ENCODE data around the gene WDR62. TPM values are rescaled to one million over a fixed set of nuclear protein-coding genes. Genes with fewer than 3 reads are reported as not detected.

The WDR62 gene
- total RNA-seq, 4 donors from 2014 or later: 1.1 to 4.8 (median 3.5) TPM

GRCh38 chr19:36112678-36113077 lies 58.0 kb downstream of the WDR62 start:
- TF ChIP-seq POLR2A (IDR thresholded peaks at IDR 0.05) (no peak), CTCF (IDR thresholded peaks at IDR 0.05) (no peak)
- Histone ChIP-seq H3K4me1 (peaks cover 22 to 37% (median 24%) of the 10 kb centered on the region in 3 donors), H3K9me3 (no peaks in the 10 kb centered on the region), H3K27ac (no peak overlapping the region), H3K4me3 (no peak overlapping the region), H3K27me3 (no peaks in the 10 kb centered on the region), H3K36me3 (peaks cover 0 to 52% (median 3%) of the 10 kb centered on the region in 3 donors)
- intact Hi-C loops (cut with DNase I): loop anchor here (10.0 kb wide), 1 partner anchor 58 kb away; the partner anchor contains the start of genes THAP8 and WDR62
- DNase-seq: no peak
- 100% methylated on average over 1 of the region's 10 CpGs; no CpG with 5 or more reads in 1 of the 2 donors for WGBS, 2 donors

- intact Hi-C loops (cut with DNase I): loop anchor here (10.0 kb wide), 1 partner anchor 59 kb away; the partner anchor contains the start of genes THAP8 and WDR62
- DNase-seq: no peak
- Histone ChIP-seq H3K27ac (peak overlapping the region in 2 of 4 donors; percentile 93 to 96), H3K27me3 (no peaks in the 10 kb centered on the region), H3K4me3 (peak overlapping the region in 3 of 4 donors; percentile 77 to 92 (median 89)), H3K36me3 (peaks cover 4 to 59% (median 6%) of the 10 kb centered on the region in 3 donors), H3K9me3 (no peaks in the 10 kb centered on the region), H3K4me1 (peaks cover 22 to 37% (median 24%) of the 10 kb centered on the region in 3 donors)
- 93 to 100% methylated on average over 3 to 25 of the region's 34 CpGs for WGBS, 2 donors
- TF ChIP-seq POLR2A (IDR thresholded peaks at IDR 0.05) (no peak), CTCF (IDR thresholded peaks at IDR 0.05) (no peak)
These were observed 58.7 kb downstream of the WDR62 start for GRCh38 chr19:36113425-36113824.

GRCh38 chr19:36113894-36114720 lies 59.4 kb downstream of the WDR62 start:
- TF ChIP-seq POLR2A (IDR thresholded peaks at IDR 0.05) (no peak), CTCF (IDR thresholded peaks at IDR 0.05) (peak in 3 of 6 experiments; percentile 6 to 37 (median 16))
- Histone ChIP-seq H3K9me3 (no peaks in the 10 kb centered on the region), H3K36me3 (peaks cover 4 to 66% (median 9%) of the 10 kb centered on the region in 3 donors), H3K27ac (peak overlapping the region; percentile 93 to 96 (median 94)), H3K4me3 (peak overlapping the region; percentile 77 to 92 (median 86)), H3K27me3 (no peaks in the 10 kb centered on the region), H3K4me1 (peaks cover 22 to 37% (median 24%) of the 10 kb centered on the region in 3 donors)
- DNase-seq: no peak
- 4 to 7% methylated on average over 24 to 39 of the region's 48 CpGs for WGBS, 2 donors
- intact Hi-C loops (cut with DNase I): loop anchor here (10.0 kb wide), 1 partner anchor 59 kb away; the partner anchor contains the start of genes THAP8 and WDR62

- DNase-seq: peak; percentile 94
- peaks cover 22 to 37% (median 24%) of the 10 kb centered on the region in 3 donors for H3K4me1 ChIP-seq
- H3K36me3 ChIP-seq: peaks cover 4 to 74% (median 9%) of the 10 kb centered on the region in 3 donors
- intact Hi-C loops (cut with DNase I): loop anchor here (10.0 kb wide), 1 partner anchor 60 kb away; the partner anchor contains the start of genes THAP8 and WDR62
- peak within 1 kb of the TSS; percentile 77 to 92 (median 86) for H3K4me3 ChIP-seq
- TF ChIP-seq POLR2A (IDR thresholded peaks at IDR 0.05) (peak in 3 of 4 donors; percentile 58 to 82 (median 74)), CTCF (IDR thresholded peaks at IDR 0.05) (peak in 2 of 6 experiments; percentile 1 to 12)
- peak within 1 kb of the TSS; percentile 93 to 96 (median 94) for H3K27ac ChIP-seq
- H3K9me3 ChIP-seq: no peaks in the 10 kb centered on the region
- WGBS, 2 donors: 0 to 1% methylated on average over 17 to 36 of the region's 60 CpGs
- no peaks in the 10 kb centered on the region for H3K27me3 ChIP-seq
These were observed 60.2 kb downstream of the WDR62 start, which contains the start of gene POLR2I for GRCh38 chr19:36114721-36115452. POLR2I (minus strand) TSS chr19:36114875; CDS start chr19:36114856, 19 bp downstream.
